Endothelial cell of umbilical vein (primary cell): ENCODE results near the gene BSND. TPM values are rescaled to one million over a fixed set of nuclear protein-coding genes. Genes with fewer than 3 reads are reported as not detected.

Experiments used
- BruUV-seq: library from RNA; stranded (reverse); fragments of 400-500 nt; replicated peaks from 2 replicates; lab custom pipeline; 2021; lab: Mats Ljungman, UMichigan
- CTCF ChIA-PET: fragments of 300-600, 350-600 bp; sonication (Branson Sonifier 250); formaldehyde crosslinking; loops from one replicate; lab custom pipeline; 2021; ENCODE audit warnings: antibody characterized with exemption, inconsistent platforms; lab: Charles Lee
- POLR2A ChIA-PET: fragments of 300-600, 350-600 bp; sonication (Branson Sonifier 250); formaldehyde crosslinking; loops from one replicate; lab custom pipeline; 2021; ENCODE audit warnings: antibody characterized with exemption, inconsistent platforms; lab: Charles Lee
- DNase-seq: peaks from one replicate; pipeline ENCODE4 v3.0.0-alpha.2; 2011; ENCODE audit warnings: low read depth, low spot score
- FAIRE-seq: peaks from 2 replicates; lab custom pipeline; 2011; peaks lifted over from hg19 to GRCh38; lab: Jason Lieb, UNC
- H2AFZ ChIP-seq: 2 replicates; pipeline ENCODE4 v1.6.0; 2012; ENCODE audit warnings: low read depth, low read length, control low read depth, inconsistent platforms
- H3K27ac ChIP-seq: 2 replicates; pipeline ENCODE4 v1.5.1; 2011; ENCODE audit warnings: low read depth, mild to moderate bottlenecking, control low read depth, low read length, moderate library complexity; ENCODE audit not compliant: insufficient read depth
- H3K27me3 ChIP-seq, 2 experiments: 2 replicates each; pipeline versions ENCODE4 v1.6.0 to v1.6.1; 2011; ENCODE audit warnings: low read length in 2 of 2, mixed read lengths in 1 of 2; ENCODE audit not compliant: control insufficient read depth in 2 of 2, insufficient read depth in 2 of 2
- H3K36me3 ChIP-seq, 2 experiments: 2 replicates in 1 of 2; 3 replicates in 1 of 2; pipeline ENCODE4 v1.5.1; 2011; ENCODE audit warnings: low read length in 2 of 2, mild to moderate bottlenecking in 1 of 2, moderate library complexity in 1 of 2; ENCODE audit not compliant: control insufficient read depth in 2 of 2, insufficient read depth in 2 of 2; ENCODE audit errors: extremely low read depth in 1 of 2
- H3K4me1 ChIP-seq: 3 replicates; pipeline ENCODE4 v1.5.1; 2011; ENCODE audit warnings: mild to moderate bottlenecking, low read length; ENCODE audit not compliant: control insufficient read depth, insufficient read depth; ENCODE audit errors: extremely low read depth
- H3K4me2 ChIP-seq: 2 replicates; pipeline ENCODE4 v1.6.1; 2011; ENCODE audit warnings: low read length, control low read depth, mixed read lengths; ENCODE audit not compliant: insufficient read depth
- H3K4me3 ChIP-seq, 3 experiments: fragments of 200-600 bp in 1 of 3; sonication (generic), shearing (Covaris generic) in 1 of 3; replicated peaks in 1 of 3; 2 replicates each; pipeline ENCODE4 v1.5.1; 2011 to 2016; ENCODE audit warnings: control low read depth in 3 of 3, low read length in 3 of 3, mild to moderate bottlenecking in 2 of 3, inconsistent platforms in 1 of 3, low read depth in 1 of 3, moderate library complexity in 1 of 3; ENCODE audit not compliant: insufficient read depth in 1 of 3
- H3K79me2 ChIP-seq: 2 replicates; pipeline ENCODE4 v1.6.0; 2012; ENCODE audit warnings: low read length, inconsistent platforms; ENCODE audit not compliant: control insufficient read depth, insufficient read depth
- H3K9ac ChIP-seq: replicated peaks from 2 replicates; pipeline ENCODE3; 2011; ENCODE audit warnings: low read length, control low read depth; ENCODE audit not compliant: insufficient read depth; ENCODE audit errors: extremely low read depth
- H3K9me1 ChIP-seq: replicated peaks from 3 replicates; pipeline ENCODE4 v1.6.0; 2011; ENCODE audit warnings: mild to moderate bottlenecking, low read length; ENCODE audit not compliant: control insufficient read depth, insufficient read depth; ENCODE audit errors: extremely low read depth
- H3K9me3 ChIP-seq: replicated peaks from 2 replicates; pipeline ENCODE4 v1.5.1; 2012; ENCODE audit warnings: low read length, inconsistent platforms; ENCODE audit not compliant: control insufficient read depth, insufficient read depth
- H4K20me1 ChIP-seq: replicated peaks from 2 replicates; pipeline ENCODE3; 2011; ENCODE audit warnings: mild to moderate bottlenecking, low read length; ENCODE audit not compliant: control insufficient read depth, insufficient read depth; ENCODE audit errors: extremely low read depth
- EZH2 ChIP-seq: IDR thresholded peaks from 2 replicates; pipeline ENCODE4 v1.6.1; 2012; ENCODE audit warnings: borderline replicate concordance, low read depth, mild to moderate bottlenecking, moderate library complexity, low read length, inconsistent platforms; ENCODE audit not compliant: severe bottlenecking
- MYC ChIP-seq: IDR thresholded peaks from one replicate; pipeline ENCODE4 v1.6.1; 2011; ENCODE audit warnings: mild to moderate bottlenecking, low read depth, low read length
- POLR2AphosphoS5 ChIP-seq: IDR thresholded peaks from 2 replicates; pipeline ENCODE4 v1.6.1; 2012; ENCODE audit warnings: low read depth, mild to moderate bottlenecking, control low read depth, low read length, moderate library complexity; ENCODE audit not compliant: insufficient read depth
- dilution Hi-C: fragments of 300-500 bp; cut with MboI; formaldehyde crosslinking; loops from one replicate; pipeline ENCODE4 v1.15.0; 2019; ENCODE audit warnings: low sequenced_read_pairs; ENCODE audit not compliant: extremely low pct_ligation_motif_present
- intact Hi-C: fragments of 100-400 bp; cut with micrococcal nuclease; formaldehyde crosslinking; loops from one replicate; pipeline ENCODE4 v1.10.0; 2022
- polyA plus RNA-seq, 4 experiments: library from polyadenylated mRNA; depleted of rRNA in 3 of 4; stranded (reverse) in 3 of 4; unstranded in 1 of 4; fragments of >200 nt; gene quantifications; 2 replicates each; pipeline versions ENCODE4 v1.2.1 to v1.2.3, GENCODE V29; 2011 to 2012; ENCODE audit warnings: missing spikeins in 1 of 4
- total RNA-seq: library from RNA; stranded (reverse); gene quantifications from 2 replicates; pipeline ENCODE4 v1.2.3, GENCODE V29; 2021

The BSND gene
- total and polyA plus RNA-seq, 2 donors (not counting 3 experiments of a cell fraction or from before 2014, with no cell fraction given) = not detected

DNA sequence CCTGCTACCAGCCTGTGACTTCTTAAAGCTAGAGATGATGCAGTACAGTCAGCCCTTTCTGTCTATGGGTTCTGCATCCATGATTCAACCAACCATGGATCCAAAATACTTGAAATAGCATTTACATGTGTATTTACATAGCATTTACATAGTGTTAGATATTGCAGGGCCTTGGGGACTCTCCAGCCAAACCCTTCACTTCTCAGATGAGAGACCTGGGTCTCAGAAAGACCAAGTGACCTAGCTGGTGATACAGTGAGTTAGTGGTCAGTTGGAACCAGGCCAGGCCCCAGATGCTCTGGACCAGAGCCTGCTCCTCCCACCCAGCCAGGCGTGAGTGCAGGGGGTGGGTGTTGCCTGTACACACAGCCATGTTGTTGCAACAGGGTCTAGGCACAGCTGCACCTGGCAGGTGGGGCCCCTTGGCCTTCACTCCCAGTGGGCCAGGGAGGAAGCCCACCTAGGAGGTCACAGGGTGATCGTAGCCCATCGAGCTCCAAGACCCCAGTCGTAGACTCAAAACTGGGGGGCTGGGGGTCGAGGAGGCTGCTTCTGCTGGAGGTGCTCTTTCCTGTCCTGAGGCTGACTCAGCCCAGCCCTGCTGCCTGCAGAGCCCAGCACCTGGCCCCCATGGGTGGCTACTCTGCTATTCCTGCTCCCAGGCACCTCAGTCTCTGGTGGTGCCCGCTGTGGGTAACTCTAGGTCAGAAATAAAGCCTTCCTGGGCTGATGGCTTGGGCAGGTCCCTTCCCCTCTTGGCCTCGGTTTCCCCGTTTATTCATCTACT is 10.6 kb upstream of the BSND start:
- H2AFZ ChIP-seq = no peak overlapping the region
- no peaks in the 10 kb centered on the region for H3K9me1 ChIP-seq
- no TSS peak for BruUV-seq
- dilution Hi-C loops = no loop called here
- no peak overlapping the region for H3K27ac ChIP-seq
- H3K36me3 ChIP-seq = no peaks in the 10 kb centered on the region
- no peak overlapping the region for H3K9ac ChIP-seq
- H3K4me2 ChIP-seq = no peak overlapping the region
- no peaks in the 10 kb centered on the region for H3K79me2 ChIP-seq
- no peaks in the 10 kb centered on the region for H3K9me3 ChIP-seq
- TF ChIP-seq POLR2AphosphoS5 (no peak), EZH2 (no peak)
- no peak for FAIRE-seq
- H4K20me1 ChIP-seq = no peaks in the 10 kb centered on the region
- POLR2A ChIA-PET = no interaction called here
- peaks cover 0 to 5% of the 10 kb centered on the region in 2 experiments for H3K27me3 ChIP-seq
- no peak for DNase-seq
- intact Hi-C loops = no loop called here
- CTCF ChIA-PET = interaction anchor here (1.3 to 25.0 kb wide), 4 partner anchors 8 to 42 kb away, joined by 5 to 918 read pairs (median 9); no protein-coding TSS in a partner anchor
- H3K4me1 ChIP-seq = no peaks in the 10 kb centered on the region
- no peak overlapping the region for H3K4me3 ChIP-seq

DNA sequence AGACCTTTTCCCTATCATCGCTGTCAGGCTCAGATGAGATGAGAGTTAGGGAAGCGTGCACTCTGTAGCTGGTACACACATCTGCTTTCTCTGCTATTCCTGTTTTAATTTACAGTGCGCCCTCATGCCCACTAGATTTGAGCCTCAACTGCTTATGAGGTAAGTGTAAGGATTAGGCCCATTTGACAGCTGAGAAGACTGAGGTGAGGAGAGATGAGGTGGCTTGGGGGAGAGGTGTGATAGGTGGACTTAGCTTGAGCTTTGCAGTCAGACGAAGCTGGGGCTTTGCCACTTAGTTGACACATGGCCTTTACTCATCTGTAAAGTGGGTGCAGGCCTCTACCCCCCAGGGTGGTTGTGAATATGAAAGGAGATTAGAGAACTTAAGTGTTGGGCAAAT is 9.8 kb upstream of the BSND start:
- POLR2A ChIA-PET = no interaction called here
- DNase-seq = no peak

More for the DNA sequence above, 9.8 kb upstream of the BSND start:
- Histone ChIP-seq H2AFZ (no peak overlapping the region), H3K4me3 (no peak overlapping the region), H3K27ac (no peak overlapping the region), H3K9me1 (no peaks in the 10 kb centered on the region), H3K4me2 (no peak overlapping the region), H3K36me3 (no peaks in the 10 kb centered on the region), H3K27me3 (peaks cover 0 to 4% of the 10 kb centered on the region in 2 experiments), H3K9me3 (no peaks in the 10 kb centered on the region), H3K79me2 (no peaks in the 10 kb centered on the region), H3K4me1 (no peaks in the 10 kb centered on the region), H3K9ac (no peak overlapping the region), H4K20me1 (no peaks in the 10 kb centered on the region)
- intact Hi-C loops (no loop called here), dilution Hi-C loops (no loop called here)
- CTCF ChIA-PET = interaction anchor here (0.6 to 25.0 kb wide), 4 partner anchors 12 to 444 kb away, joined by 3 to 918 read pairs (median 4); no protein-coding TSS in a partner anchor
- TF ChIP-seq MYC = no peak
- FAIRE-seq = no peak
- BruUV-seq = no TSS peak
